Eye (tissue), 1 donor: Measurements from ENCODE around the gene TTC21A.

ENCODE experiments used
- DNase-seq: peaks from one replicate; pipeline ENCODE4 v3.0.0-alpha.2; 2015

Gene TTC21A

DNA sequence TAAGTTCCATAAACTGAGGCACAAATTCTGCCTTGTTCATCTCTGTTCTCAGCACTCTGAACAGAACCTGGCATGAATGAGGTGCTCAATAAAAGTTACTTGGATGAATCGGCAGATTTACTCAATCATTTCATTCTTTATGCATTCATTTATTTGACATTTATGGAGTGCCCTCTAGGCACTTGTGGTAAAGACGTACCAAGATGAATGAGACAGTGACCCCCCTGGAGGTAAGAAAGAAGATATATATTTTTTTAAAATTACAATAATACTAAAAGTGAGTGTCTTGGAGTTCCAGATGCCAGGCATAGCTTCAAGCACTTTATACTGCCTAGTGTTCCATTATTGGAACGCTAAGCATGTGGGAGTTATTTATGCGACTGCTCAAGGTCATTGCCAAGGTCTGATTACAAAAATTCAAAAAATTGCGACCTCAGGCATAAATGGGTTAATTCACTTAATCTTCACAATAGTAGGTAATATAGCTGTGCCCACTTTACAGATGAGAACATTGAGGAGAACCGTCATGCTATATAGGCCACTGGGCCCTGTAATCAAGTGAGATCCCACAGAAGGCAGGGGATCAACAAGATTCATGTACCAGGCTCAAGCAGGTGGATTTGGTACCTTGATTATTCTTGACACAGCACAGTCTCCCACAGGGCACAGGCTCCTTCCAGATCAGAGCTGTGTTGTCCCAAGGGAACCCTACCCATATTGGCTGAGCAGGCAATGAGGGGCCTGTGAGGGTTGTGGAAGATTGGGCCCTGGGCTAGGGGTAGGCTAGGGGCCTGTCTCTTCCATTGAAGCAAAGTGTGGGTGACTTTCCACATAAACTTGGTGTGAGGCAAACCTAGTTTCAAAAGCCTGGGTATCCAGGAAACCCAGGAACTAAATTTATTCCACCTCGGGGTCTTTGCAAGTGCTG is 74.2 kb downstream of the TTC21A start:
- peak; percentile 42 for DNase-seq

DNA sequence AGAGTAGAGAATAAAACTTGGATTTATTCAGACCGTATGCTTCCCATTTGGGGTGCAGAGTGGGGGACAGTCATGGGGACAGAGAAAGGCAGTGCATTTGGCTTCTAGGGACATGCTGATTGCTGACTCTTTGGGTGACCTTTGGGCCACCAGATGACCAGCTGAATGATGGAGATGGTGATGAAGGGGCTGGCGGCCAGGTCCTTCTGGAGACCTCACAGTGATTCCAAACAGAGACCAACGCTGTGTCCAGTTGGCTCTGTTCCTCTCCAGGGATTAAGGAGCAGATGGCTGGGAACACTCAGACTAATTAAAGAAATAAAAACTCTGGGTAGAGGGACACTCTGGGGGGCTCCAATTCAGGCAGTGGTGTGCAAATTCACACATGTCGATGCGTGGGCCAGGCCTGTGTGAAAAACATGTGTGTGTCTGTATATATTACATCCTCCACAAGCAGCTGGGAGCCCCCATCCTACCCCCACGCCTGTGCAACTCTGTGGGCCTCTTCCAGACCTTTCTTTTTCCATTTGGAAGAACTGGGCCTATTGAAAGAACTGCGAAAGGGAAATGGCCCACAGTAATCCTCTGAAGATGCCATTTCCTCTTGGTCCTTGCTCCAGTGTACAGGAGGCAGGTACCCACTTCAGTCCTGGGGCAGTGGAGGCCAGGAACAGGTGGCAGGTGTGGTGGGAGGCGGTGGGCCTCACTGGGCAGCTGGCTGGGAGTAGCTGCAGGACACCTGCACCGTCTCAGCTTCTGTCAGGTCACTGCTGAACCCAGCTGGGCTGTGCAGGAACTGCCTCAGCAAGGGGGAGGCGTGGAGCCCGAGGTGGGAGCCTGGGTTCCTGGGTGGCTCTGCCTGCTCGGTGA is 76.0 kb downstream of the TTC21A start:
- DNase-seq, result peak; percentile 61

DNA sequence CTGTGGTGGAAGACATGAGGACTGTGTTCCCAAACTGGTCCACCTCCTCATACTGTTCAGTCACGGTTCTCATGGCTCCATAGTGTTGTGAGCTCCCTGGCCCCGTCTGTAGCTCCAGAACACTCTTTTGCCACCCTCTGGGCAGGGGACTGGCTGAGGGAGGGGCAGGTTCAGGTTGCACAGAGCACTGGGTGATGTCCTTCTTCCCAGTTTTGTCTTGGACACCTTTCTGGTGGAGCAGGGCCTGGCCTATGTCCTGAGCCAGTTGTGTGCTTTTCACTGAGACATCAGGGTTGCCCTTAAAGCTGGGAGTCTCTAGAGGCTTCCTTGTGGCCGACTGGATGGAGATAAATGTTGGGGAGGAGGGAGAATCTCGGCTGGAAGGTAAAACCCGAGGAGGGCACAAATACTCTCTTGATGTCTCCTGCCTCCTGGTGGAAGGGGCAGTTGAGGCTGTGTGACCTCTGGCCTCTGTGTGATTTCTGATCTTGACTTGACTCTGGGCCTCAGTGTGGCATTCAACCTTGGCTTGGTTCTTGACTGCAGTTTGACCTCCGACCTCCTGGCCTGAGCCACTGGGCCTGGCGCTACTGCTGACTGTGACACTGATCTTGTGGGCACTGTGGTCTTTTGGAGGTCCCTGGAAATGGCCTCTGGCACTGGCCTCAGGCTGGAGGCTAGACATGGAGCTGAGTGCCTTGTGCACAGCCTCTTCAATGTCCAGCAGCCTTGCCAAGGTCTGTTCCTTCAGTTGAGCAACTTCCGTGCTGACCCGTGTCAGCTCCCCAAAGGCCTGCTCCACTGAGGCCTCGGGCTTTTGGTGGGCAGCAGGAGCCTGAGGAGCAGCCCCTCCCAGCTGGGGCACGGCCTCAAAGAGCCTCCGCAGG is 76.8 kb downstream of the TTC21A start:
- no peak for DNase-seq

DNA sequence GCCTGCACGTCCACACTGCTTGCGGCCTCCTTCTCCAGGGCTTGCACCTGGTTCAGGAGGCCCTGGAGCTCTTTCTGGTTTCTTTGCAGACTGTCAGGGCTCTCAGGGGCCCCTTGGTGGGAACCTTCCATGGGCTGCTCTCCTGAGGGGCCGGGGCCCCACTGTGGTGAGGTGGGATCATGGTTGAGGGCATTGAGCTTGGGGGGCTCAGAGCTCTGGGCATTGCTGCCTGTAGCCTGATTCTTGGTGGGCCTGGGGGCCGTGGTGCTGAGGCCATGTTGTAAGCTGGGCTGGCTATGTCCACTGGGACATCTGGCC is 77.4 kb downstream of the TTC21A start:
- DNase-seq, result no peak

DNA sequence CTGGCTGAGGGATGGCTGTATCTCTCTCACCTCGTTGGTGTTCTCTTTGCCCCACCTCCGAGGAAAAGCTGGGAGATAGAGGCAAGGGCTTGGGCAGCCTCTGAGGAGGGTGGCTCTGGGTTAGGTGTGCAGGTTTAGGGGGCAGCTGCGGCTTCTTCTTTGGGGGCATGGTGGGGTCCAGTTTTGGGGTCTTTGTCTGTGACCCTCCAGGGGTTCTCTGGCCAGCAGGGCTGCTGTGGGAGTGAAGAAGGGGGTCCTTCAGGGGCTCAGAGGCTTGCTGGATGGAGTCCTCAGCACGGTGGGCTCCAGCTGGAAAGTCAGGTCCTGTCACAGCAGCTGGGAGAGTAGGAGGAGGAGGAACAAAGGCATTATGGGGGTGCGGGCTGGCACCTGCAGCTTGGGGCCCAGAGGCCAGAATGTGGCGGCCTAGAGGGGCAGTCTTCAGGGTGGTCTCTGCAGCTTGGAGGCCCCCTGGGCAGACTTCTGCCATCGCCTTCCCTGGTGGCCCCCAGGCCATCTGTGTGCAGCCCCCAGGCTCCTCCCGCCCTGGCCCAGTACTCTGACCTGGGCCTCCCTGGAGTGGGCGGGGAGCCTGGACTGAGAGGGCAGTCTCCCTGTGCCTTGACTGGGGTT is 78.0 kb downstream of the TTC21A start:
- no peak for DNase-seq

DNA sequence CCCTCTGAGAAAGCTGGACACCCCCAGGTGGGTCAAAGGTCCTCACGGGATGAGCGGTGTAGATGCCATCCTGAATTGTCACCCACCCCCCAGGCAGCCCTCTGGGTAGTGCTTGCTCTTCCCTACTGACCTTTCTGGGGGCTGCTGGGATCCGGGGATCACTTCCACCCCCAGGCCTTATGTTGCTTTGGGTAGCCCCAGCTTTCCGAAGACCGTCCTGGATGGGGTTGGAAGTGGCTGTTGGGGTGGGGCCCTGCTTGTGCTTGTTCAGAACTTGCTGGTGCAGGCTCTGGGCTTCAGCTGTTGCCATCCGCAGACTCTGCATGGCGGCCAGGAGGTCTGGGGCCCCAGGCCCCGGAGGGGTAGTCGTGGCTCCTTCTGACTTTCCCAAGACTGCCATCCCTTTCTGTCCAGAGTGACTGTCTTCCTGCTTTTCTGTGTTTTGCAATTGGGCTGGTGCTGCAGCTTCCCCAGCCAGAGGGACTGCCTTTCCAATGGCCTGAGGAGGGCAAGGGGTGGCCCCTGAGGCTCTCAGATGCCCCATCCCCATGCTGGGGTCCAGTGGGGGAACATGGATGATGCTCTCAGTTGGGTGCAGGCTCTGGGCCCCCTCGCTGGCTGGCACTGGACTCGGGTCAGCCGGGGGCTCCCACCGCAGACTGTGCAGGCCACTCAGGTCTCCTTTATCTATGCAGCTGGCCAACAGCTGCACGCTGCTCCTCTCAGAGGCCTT is 78.6 kb downstream of the TTC21A start:
- no peak for DNase-seq

DNA sequence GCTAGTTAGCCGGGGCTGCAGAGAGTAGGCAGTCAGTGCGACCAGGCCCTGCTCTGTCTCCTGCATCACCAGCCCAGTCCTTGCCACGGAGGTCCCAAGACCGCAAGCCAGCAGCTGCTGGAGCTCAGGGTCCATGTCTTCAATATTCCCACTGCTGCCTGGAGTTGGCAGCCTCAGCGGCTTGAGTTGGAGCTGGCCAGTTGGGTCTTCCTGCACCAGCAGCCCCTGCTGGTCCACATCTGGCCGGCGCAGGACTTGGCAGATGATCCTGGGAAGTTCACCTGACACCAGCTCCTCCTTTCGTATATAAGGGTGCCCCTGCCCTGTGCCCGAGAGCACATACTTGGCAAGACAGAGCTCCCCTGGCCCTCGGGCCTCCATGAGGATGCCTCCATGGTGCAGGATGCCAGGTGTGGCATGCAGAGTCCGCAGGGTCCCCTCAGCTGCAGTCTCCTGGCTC is 79.2 kb downstream of the TTC21A start:
- DNase-seq, result no peak

DNA sequence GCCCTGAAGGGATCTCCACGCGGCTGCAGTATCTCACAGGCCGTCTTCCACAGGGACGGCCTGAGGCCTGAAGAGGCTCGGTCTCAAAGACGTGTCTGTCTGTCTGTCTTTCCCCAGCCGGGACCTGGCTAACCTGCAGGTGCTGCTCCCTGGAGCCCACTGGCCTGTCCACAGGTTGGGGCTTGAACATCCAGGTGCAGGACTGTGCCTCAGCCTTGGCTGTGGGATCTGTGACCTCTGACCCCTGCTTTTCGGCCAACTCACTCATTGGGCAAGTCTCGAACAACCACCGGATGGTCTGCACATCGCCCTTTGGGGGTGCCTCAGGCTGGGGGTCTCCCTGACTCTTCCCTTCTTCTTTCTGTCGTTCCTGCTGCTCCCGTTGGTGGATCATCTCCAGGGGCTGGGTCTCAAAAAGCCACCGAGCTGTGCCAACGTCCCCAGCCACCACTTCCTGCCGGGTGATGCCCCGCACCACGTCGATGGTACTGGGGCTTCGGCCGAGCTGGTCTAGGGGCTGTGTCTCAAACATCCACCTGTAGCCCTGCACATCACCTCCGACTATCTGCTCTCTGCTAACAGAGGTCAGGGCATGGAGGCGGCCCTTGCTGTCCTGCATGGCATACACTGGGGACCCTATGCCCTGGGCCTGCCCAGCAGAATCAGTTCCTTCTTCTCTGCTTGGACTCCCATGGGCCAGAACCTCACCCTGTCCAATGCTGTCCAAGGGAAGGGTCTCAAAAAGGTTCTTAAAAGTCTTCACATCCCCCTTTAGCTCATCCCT is 80.1 kb downstream of the TTC21A start:
- no peak for DNase-seq
